Cerebellar nuclear complex (tissue), 1 donor: Measurements from ENCODE around the gene ACOX3.

ENCODE experiments used
- DNase-seq, 2 experiments: peaks; one replicate each; lab custom pipeline; 2025; lab: John Stamatoyannopoulos, UW

The ACOX3 gene

GRCh38 chr4:8373270-8373972, 67.1 kb downstream of the ACOX3 start:
- DNase-seq = no peak

- no peak for DNase-seq
These were observed 68.0 kb downstream of the ACOX3 start for GRCh38 chr4:8372506-8372905.

- no peak for DNase-seq
These were observed 68.9 kb downstream of the ACOX3 start for GRCh38 chr4:8371596-8371995.

- DNase-seq = no peak
These were observed 69.5 kb downstream of the ACOX3 start for GRCh38 chr4:8370835-8371595.

GRCh38 chr4:8370106-8370787, 70.3 kb downstream of the ACOX3 start:
- DNase-seq = no peak

- DNase-seq = no peak
These were observed 71.0 kb downstream of the ACOX3 start for GRCh38 chr4:8369426-8370105.

GRCh38 chr4:8368998-8369397, 71.5 kb downstream of the ACOX3 start:
- DNase-seq = no peak

GRCh38 chr4:8368061-8368481, 72.5 kb downstream of the ACOX3 start:
- no peak for DNase-seq

GRCh38 chr4:8366601-8367000, 73.9 kb downstream of the ACOX3 start:
- no peak for DNase-seq

- no peak for DNase-seq
These were observed 74.6 kb downstream of the ACOX3 start for GRCh38 chr4:8365951-8366350.

- no peak for DNase-seq
These were observed 75.2 kb downstream of the ACOX3 start for GRCh38 chr4:8365353-8365752.

- no peak for DNase-seq
These were observed 75.6 kb downstream of the ACOX3 start for GRCh38 chr4:8364848-8365350.

GRCh38 chr4:8364141-8364540, 76.4 kb downstream of the ACOX3 start:
- no peak for DNase-seq

GRCh38 chr4:8362483-8362882, 78.0 kb downstream of the ACOX3 start:
- DNase-seq = no peak

- DNase-seq = no peak
These were observed 81.3 kb downstream of the ACOX3 start for GRCh38 chr4:8359193-8359592.

GRCh38 chr4:8356856-8357255, 83.7 kb downstream of the ACOX3 start:
- no peak for DNase-seq

GRCh38 chr4:8355864-8356565, 84.5 kb downstream of the ACOX3 start:
- no peak for DNase-seq

GRCh38 chr4:8355306-8355705, 85.2 kb downstream of the ACOX3 start:
- DNase-seq = no peak

- no peak for DNase-seq
These were observed 86.5 kb downstream of the ACOX3 start for GRCh38 chr4:8353912-8354453.

GRCh38 chr4:8353158-8353669, 87.3 kb downstream of the ACOX3 start:
- no peak for DNase-seq
